SKM-1 treated with dmso at 0.1 percent for 144 hours (cell line): Measurements from ENCODE around the gene POU4F3.

Experiments
- DNase-seq: peaks from one replicate; lab custom pipeline; 2025; ENCODE audit not compliant: unreplicated experiment; lab: John Stamatoyannopoulos, UW

Gene POU4F3

GRCh38 chr5:146390469-146390868 is 51.8 kb downstream of the POU4F3 start:
- DNase-seq, result no peak
